ENCODE results near the gene TTC23. TPM values are rescaled to one million over a fixed set of nuclear protein-coding genes. Genes with fewer than 3 reads are reported as not detected.

The TTC23 gene
- total RNA-seq, 1 donor from 2014 or later, result 45.3 TPM

DNA sequence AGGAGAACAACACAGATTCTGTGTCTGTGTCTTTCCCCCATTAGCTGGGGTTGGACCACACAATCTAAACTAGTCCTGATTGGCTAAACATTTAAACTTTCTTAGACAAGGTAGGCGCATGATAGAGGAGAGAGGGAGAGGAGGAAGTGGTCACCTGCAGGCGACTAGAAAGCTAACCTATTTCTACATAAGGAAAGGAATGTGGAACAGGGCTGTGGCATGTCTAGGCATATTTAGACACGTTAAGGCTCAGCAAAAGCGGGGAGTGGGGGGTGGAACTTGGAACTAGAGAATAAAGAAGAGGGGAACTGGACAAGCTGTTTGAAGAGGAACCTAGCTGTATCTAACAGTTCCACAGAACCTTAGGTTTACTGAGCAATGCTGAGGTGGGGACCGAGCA, 14.7 kb upstream of the TTC23 start:
- TF ChIP-seq CTCF (IDR thresholded peaks at IDR 0.05) (no peak), EZH2 (IDR thresholded peaks at IDR 0.05) (no peak), EZH2phosphoT487 (IDR thresholded peaks at IDR 0.05) (no peak)
- Histone ChIP-seq H4K20me1 (ENCODE audit: low read depth) (no peaks in the 10 kb centered on the region), H3F3A (ENCODE audit: low read depth) (no peaks in the 10 kb centered on the region), H3K27me3 (no peaks in the 10 kb centered on the region), H3K9ac (no peak overlapping the region), H2AFZ (replicated peaks) (no peak overlapping the region), H3K79me2 (ENCODE audit: low read depth) (no peaks in the 10 kb centered on the region), H3K4me3 (no peak overlapping the region), H3K4me1 (no peaks in the 10 kb centered on the region), H3K27ac (no peak overlapping the region), H3K9me3 (ENCODE audit: low read depth) (no peaks in the 10 kb centered on the region), H3K4me2 (no peak overlapping the region), H3K36me3 (no peaks in the 10 kb centered on the region)
- Mint-ChIP-seq H3K4me3 (no peak overlapping the region), H3K27ac (no peak overlapping the region), H3K9me3 (no peaks in the 10 kb centered on the region), H3K27me3 (ENCODE audit: insufficient read depth, low read depth) (peaks cover 2% of the 10 kb centered on the region), H3K4me1 (no peaks in the 10 kb centered on the region), H3K36me3 (no peaks in the 10 kb centered on the region)
- no peak for DNase-seq (ENCODE audit: low spot score)

- Histone ChIP-seq H3K4me3 (no peak overlapping the region), H3K27ac (no peak overlapping the region), H3F3A (ENCODE audit: low read depth) (no peaks in the 10 kb centered on the region), H3K9ac (no peak overlapping the region), H4K20me1 (ENCODE audit: low read depth) (no peaks in the 10 kb centered on the region), H3K79me2 (ENCODE audit: low read depth) (no peaks in the 10 kb centered on the region), H3K27me3 (peaks cover under 1% of the 10 kb centered on the region), H3K36me3 (no peaks in the 10 kb centered on the region), H2AFZ (replicated peaks) (no peak overlapping the region), H3K4me2 (no peak overlapping the region), H3K4me1 (no peaks in the 10 kb centered on the region), H3K9me3 (ENCODE audit: low read depth) (no peaks in the 10 kb centered on the region)
- H3K4me3 Mint-ChIP-seq, result no peak overlapping the region
- H3K27ac Mint-ChIP-seq, result no peak overlapping the region
- H3K36me3 Mint-ChIP-seq, result peaks cover 8% of the 10 kb centered on the region
- no peaks in the 10 kb centered on the region for H3K27me3 Mint-ChIP-seq (ENCODE audit: insufficient read depth, low read depth)
- TF ChIP-seq CTCF (IDR thresholded peaks at IDR 0.05), result no peak
- H3K4me1 Mint-ChIP-seq, result peaks cover 6% of the 10 kb centered on the region
- no peak for DNase-seq (ENCODE audit: low spot score)
- H3K9me3 Mint-ChIP-seq, result no peaks in the 10 kb centered on the region
Measured at GRCh38 chr15:99257107-99257750, 7.8 kb upstream of the TTC23 start.

- Histone ChIP-seq H3K79me2 (ENCODE audit: low read depth) (peaks cover 14% of the 10 kb centered on the region), H3K9me3 (ENCODE audit: low read depth) (no peaks in the 10 kb centered on the region), H4K20me1 (ENCODE audit: low read depth) (no peaks in the 10 kb centered on the region), H3F3A (ENCODE audit: low read depth) (peaks cover 9% of the 10 kb centered on the region), H3K27ac (no peak overlapping the region), H3K4me1 (peaks cover 6% of the 10 kb centered on the region), H3K9ac (no peak overlapping the region), H3K27me3 (peaks cover 5% of the 10 kb centered on the region), H3K36me3 (no peaks in the 10 kb centered on the region), H3K4me2 (no peak overlapping the region), H2AFZ (replicated peaks) (no peak overlapping the region), H3K4me3 (no peak overlapping the region)
- Mint-ChIP-seq H3K27me3 (ENCODE audit: insufficient read depth, low read depth) (no peaks in the 10 kb centered on the region), H3K4me3 (peak overlapping the region; percentile 2), H3K36me3 (peaks cover 8% of the 10 kb centered on the region), H3K27ac (no peak overlapping the region), H3K4me1 (peaks cover 13% of the 10 kb centered on the region), H3K9me3 (no peaks in the 10 kb centered on the region)
- DNase-seq (ENCODE audit: low spot score), result no peak
- TF ChIP-seq EZH2 (IDR thresholded peaks at IDR 0.05), result no peak
- TF ChIP-seq CTCF (IDR thresholded peaks at IDR 0.05), result no peak
- TF ChIP-seq EZH2phosphoT487 (IDR thresholded peaks at IDR 0.05), result no peak
Measured at GRCh38 chr15:99253381-99254090, 4.2 kb upstream of the TTC23 start.

Measured in neural progenitor cell (in vitro differentiated cells).